ENCODE results near the gene SLC43A2. TPM values are rescaled to one million over a fixed set of nuclear protein-coding genes. Genes with fewer than 3 reads are reported as not detected.

Gene SLC43A2
- total RNA-seq, 1 donor from 2014 or later = 5.2 TPM

GRCh38 chr17:1551741-1552140, 76.9 kb downstream of the SLC43A2 start:
- H3K27me3 ChIP-seq = no peaks in the 10 kb centered on the region
- H3K9me3 ChIP-seq = no peaks in the 10 kb centered on the region
- TF ChIP-seq CTCF (IDR thresholded peaks at IDR 0.05) (no peak), POLR2A (IDR thresholded peaks at IDR 0.05) (no peak), POLR2AphosphoS5 (IDR thresholded peaks at IDR 0.05; ENCODE audit: insufficient read depth in 1 of 2, low read depth in 1 of 2) (no peak)
- H3K4me1 ChIP-seq = peaks cover 30% of the 10 kb centered on the region
- no peak overlapping the region for H3K4me3 ChIP-seq
- H3K36me3 ChIP-seq = peaks cover 0 to 44% of the 10 kb centered on the region in 2 donors
- no peak for DNase-seq (ENCODE audit: extremely low spot score in 2 of 2)
- no peak overlapping the region for H3K27ac ChIP-seq
- intact Hi-C loops (cut with DNase I) = no loop called here

GRCh38 chr17:1548032-1548431, 80.6 kb downstream of the SLC43A2 start:
- peaks cover 6% of the 10 kb centered on the region for H3K4me1 ChIP-seq
- DNase-seq (ENCODE audit: extremely low spot score in 2 of 2) = no peak
- intact Hi-C loops (cut with DNase I) = no loop called here
- H3K27me3 ChIP-seq = no peaks in the 10 kb centered on the region
- H3K4me3 ChIP-seq = no peak overlapping the region
- peaks cover 0 to 53% of the 10 kb centered on the region in 2 donors for H3K36me3 ChIP-seq
- no peak overlapping the region for H3K27ac ChIP-seq
- H3K9me3 ChIP-seq = no peaks in the 10 kb centered on the region
- TF ChIP-seq CTCF (IDR thresholded peaks at IDR 0.05) (no peak), POLR2A (IDR thresholded peaks at IDR 0.05) (no peak), POLR2AphosphoS5 (IDR thresholded peaks at IDR 0.05; ENCODE audit: insufficient read depth in 1 of 2, low read depth in 1 of 2) (no peak)

DNA sequence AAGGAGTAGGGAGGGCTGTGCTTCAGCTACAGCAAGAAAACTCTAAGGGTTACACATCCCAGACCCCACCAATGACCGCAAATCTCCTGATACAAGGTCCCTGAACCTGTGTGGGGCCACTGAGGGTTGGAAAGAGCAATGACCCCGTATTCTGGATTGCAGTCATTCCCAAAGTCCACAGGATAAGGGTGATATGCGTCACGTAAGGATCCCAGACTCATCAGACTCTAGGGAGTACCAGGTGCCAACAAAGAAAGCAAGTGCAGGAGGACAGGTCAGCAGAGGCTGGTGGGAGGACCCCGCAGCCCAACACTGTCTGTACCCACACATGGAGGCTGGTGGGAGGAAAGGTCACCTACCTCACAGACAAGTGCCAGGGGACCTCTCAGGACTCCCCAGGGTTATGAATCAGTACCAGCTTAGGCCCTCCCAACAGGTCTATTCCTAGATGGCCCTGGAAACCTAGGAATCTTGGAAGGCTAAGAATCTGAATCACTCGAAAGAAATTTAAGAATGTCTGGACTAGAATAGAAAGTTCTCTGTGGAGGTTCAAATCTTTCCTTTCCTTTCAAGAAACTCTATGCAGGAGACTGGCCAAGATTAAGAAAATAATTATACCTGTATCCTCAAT, 82.2 kb downstream of the SLC43A2 start:
- Histone ChIP-seq H3K9me3 (no peaks in the 10 kb centered on the region), H3K4me1 (peaks cover 6% of the 10 kb centered on the region), H3K36me3 (peaks cover 2 to 56% of the 10 kb centered on the region in 2 donors), H3K27me3 (no peaks in the 10 kb centered on the region), H3K27ac (no peak overlapping the region), H3K4me3 (no peak overlapping the region)
- intact Hi-C loops (cut with DNase I) = no loop called here
- TF ChIP-seq POLR2A (IDR thresholded peaks at IDR 0.05) = no peak
- no peak for TF ChIP-seq CTCF (IDR thresholded peaks at IDR 0.05)
- TF ChIP-seq POLR2AphosphoS5 (IDR thresholded peaks at IDR 0.05; ENCODE audit: insufficient read depth in 1 of 2, low read depth in 1 of 2) = no peak
- no peak for DNase-seq (ENCODE audit: extremely low spot score in 2 of 2)

DNA sequence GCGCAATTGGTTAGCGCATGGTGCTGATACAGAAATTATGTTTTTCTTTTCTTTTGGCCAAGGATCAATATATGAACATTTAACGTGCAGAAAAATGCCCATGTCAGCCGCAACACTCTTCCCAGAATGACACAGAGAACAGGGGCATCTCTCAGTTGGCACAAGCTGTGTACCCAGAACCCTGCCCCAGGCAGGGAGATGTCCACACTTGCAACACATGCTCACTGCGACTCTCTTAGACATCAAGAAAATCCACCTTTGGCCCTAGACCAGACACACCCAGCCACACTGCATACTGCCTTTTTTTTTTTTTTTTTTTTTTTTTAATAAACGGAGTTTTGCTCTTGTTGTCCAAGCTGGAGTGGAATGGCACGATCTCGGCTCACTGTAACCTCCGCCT, 83.0 kb downstream of the SLC43A2 start:
- H3K27me3 ChIP-seq = no peaks in the 10 kb centered on the region
- peaks cover 10 to 60% of the 10 kb centered on the region in 2 donors for H3K36me3 ChIP-seq
- intact Hi-C loops (cut with DNase I) = no loop called here
- TF ChIP-seq POLR2AphosphoS5 (IDR thresholded peaks at IDR 0.05; ENCODE audit: insufficient read depth in 1 of 2, low read depth in 1 of 2) (peak in 1 of 2 donors; percentile 34), CTCF (IDR thresholded peaks at IDR 0.05) (no peak), POLR2A (IDR thresholded peaks at IDR 0.05) (no peak)
- H3K4me3 ChIP-seq = no peak overlapping the region
- no peaks in the 10 kb centered on the region for H3K9me3 ChIP-seq
- no peak for DNase-seq (ENCODE audit: extremely low spot score in 2 of 2)
- H3K4me1 ChIP-seq = peaks cover 6% of the 10 kb centered on the region
- no peak overlapping the region for H3K27ac ChIP-seq

DNA sequence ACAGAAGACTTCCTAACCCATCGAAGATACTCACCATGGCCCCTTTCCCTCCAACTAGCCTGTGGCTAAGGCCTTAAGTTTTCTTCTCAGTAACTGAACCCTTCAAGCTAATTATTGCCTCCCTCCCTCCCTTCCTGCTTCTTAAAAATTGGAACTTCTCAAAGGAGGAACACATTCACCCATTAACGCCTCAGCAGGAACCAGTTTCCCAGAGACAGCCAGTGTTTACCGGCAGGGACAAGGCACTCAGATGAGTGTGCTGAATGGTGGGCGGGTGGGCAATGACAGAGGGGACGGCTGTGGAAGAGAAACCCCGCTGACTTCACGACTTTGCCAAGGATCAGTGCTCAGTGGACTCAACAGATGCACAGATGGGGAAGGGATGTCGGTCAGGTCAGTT, 86.3 kb downstream of the SLC43A2 start:
- Histone ChIP-seq H3K4me1 (peaks cover 6% of the 10 kb centered on the region), H3K36me3 (peaks cover 10 to 66% of the 10 kb centered on the region in 2 donors), H3K4me3 (no peak overlapping the region), H3K27me3 (no peaks in the 10 kb centered on the region), H3K27ac (no peak overlapping the region), H3K9me3 (no peaks in the 10 kb centered on the region)
- no peak for DNase-seq (ENCODE audit: extremely low spot score in 2 of 2)
- TF ChIP-seq POLR2AphosphoS5 (IDR thresholded peaks at IDR 0.05; ENCODE audit: insufficient read depth in 1 of 2, low read depth in 1 of 2) = no peak
- TF ChIP-seq POLR2A (IDR thresholded peaks at IDR 0.05) = no peak
- no peak for TF ChIP-seq CTCF (IDR thresholded peaks at IDR 0.05)
- intact Hi-C loops (cut with DNase I) = no loop called here
